ENCODE measurements around the gene SMAD6. TPM values are rescaled to one million over a fixed set of nuclear protein-coding genes. Genes with fewer than 3 reads are reported as not detected.

Gene SMAD6
- total and polyA plus RNA-seq, 2 donors: 1.0 to 2.8 TPM

DNA sequence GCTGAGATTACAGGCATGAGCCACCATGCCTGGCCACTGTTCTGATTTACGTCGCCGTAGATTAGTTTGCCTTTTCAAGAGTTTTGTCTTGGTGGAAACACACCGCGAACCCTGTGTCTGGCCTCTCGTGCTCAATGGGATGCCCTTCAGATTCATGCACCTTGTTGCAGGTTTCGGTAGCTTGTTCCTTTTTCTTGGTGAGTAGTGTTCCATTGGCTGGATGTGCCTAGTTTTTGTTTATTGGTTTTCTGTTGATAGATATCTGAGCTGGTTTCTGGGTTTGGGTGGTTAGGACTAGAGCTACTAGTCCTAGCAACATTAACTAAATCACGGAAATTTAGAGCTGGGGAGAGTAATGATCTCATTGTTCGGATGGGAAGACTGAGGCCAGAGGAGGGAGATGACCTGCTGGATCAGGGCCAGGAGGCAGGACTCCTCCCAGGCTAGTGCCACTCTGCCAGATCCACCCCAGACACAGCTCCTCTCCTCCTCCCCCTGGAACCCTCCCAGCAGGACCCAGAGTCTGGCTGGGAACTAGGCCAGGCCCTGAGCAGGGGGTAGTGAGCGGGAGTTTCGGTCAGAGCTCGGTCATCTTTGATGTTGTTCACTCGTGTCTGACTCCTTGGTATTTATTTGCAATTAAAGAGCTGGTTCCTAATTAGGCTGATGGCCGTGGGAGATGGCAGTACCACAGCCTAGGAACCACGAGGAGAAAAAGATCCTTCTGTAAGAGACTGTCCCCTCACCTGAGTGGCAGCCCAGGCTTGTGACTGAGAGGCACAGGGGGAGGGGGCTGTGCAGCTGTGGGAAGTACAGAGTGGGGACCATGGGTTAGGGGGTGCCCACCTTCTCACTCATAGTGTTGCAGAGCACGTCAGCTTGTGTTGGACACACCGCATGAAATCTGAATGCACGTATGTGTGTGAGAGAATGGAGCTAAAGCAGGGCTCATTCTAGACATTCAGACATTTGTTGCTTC is 73.4 kb downstream of the SMAD6 start:
- no peak for DNase-seq (ENCODE audit: low read depth in 6 of 9, low spot score in 9 of 9)
- Histone ChIP-seq H3K36me3 (ENCODE audit: control insufficient read depth in 2 of 2, insufficient read depth in 2 of 2, low read length in 1 of 2) (no peaks in the 10 kb centered on the region), H3K9me3 (ENCODE audit: control insufficient read depth in 2 of 2, insufficient read depth in 1 of 2, low read length in 1 of 2) (no peaks in the 10 kb centered on the region), H3K4me3 (ENCODE audit: low read length in 2 of 2) (no peak overlapping the region), H3K27me3 (ENCODE audit: control insufficient read depth in 2 of 2, insufficient read depth in 1 of 2, low read length in 1 of 2) (no peaks in the 10 kb centered on the region), H3K27ac (ENCODE audit: low read depth in 1 of 2, low read length in 1 of 2) (no peak overlapping the region), H3K4me1 (ENCODE audit: control insufficient read depth in 2 of 2, insufficient read depth in 2 of 2, low read length in 2 of 2) (peaks cover 0 to 12% of the 10 kb centered on the region in 2 donors)
- 95% methylated on average over 18 of the region's 18 CpGs for WGBS

- Histone ChIP-seq H3K4me1 (ENCODE audit: control insufficient read depth in 2 of 2, insufficient read depth in 2 of 2, low read length in 2 of 2) (peaks cover 0 to 10% of the 10 kb centered on the region in 2 donors), H3K9me3 (ENCODE audit: control insufficient read depth in 2 of 2, insufficient read depth in 1 of 2, low read length in 1 of 2) (no peaks in the 10 kb centered on the region), H3K4me3 (ENCODE audit: low read length in 2 of 2) (no peak overlapping the region), H3K27ac (ENCODE audit: low read depth in 1 of 2, low read length in 1 of 2) (no peak overlapping the region), H3K27me3 (ENCODE audit: control insufficient read depth in 2 of 2, insufficient read depth in 1 of 2, low read length in 1 of 2) (no peaks in the 10 kb centered on the region), H3K36me3 (ENCODE audit: control insufficient read depth in 2 of 2, insufficient read depth in 2 of 2, low read length in 1 of 2) (no peaks in the 10 kb centered on the region)
- 91% methylated on average over 6 of the region's 6 CpGs for WGBS
- DNase-seq (ENCODE audit: low read depth in 6 of 9, low spot score in 9 of 9): no peak
Observed at GRCh38 chr15:66777054-66777453, 75.0 kb downstream of the SMAD6 start.

DNA sequence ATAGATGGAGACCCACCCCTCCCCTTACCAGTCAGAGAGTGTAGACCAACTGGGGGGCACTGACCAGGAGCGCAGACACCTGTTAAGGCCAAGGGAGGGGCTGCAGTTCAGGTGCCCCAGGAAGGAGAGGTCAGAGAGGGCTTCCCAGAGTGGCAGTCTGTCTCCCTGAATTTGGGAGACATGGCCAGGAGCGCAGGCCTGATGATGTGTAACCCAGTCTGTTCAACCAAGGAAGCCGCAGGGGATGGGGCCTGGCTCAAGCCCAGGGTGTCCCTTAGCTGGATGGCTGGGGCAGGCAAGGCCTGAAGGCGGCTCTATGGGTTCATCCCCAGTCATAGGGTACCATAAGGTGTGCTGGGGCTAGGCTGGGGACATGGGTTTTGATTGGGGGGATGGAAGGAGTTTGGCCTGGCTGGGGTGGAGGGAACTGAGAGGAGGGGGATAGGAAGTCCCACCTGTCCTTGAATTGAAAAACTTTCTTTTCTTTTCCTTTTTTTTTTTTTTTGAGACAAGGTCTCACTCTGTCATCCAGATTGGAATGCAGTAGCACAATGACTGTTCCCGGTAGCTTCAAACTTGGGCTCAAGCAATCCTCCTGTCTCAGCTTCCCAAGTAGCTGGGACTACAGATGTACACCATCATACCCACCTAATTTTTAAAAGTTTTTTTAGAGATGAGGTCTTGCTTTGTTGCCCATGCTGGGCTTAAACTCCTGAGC is 75.7 kb downstream of the SMAD6 start:
- Histone ChIP-seq H3K4me1 (ENCODE audit: control insufficient read depth in 2 of 2, insufficient read depth in 2 of 2, low read length in 2 of 2) (peaks cover 0 to 10% of the 10 kb centered on the region in 2 donors), H3K9me3 (ENCODE audit: control insufficient read depth in 2 of 2, insufficient read depth in 1 of 2, low read length in 1 of 2) (no peaks in the 10 kb centered on the region), H3K36me3 (ENCODE audit: control insufficient read depth in 2 of 2, insufficient read depth in 2 of 2, low read length in 1 of 2) (no peaks in the 10 kb centered on the region), H3K27me3 (ENCODE audit: control insufficient read depth in 2 of 2, insufficient read depth in 1 of 2, low read length in 1 of 2) (no peaks in the 10 kb centered on the region), H3K27ac (ENCODE audit: low read depth in 1 of 2, low read length in 1 of 2) (no peak overlapping the region), H3K4me3 (ENCODE audit: low read length in 2 of 2) (no peak overlapping the region)
- no peak for DNase-seq (ENCODE audit: low read depth in 6 of 9, low spot score in 9 of 9)
- WGBS: 94% methylated on average over 5 of the region's 5 CpGs

- 98% methylated on average over 1 of the region's 1 CpG for WGBS
Observed at GRCh38 chr15:66778314-66778665, 76.3 kb downstream of the SMAD6 start.

DNA sequence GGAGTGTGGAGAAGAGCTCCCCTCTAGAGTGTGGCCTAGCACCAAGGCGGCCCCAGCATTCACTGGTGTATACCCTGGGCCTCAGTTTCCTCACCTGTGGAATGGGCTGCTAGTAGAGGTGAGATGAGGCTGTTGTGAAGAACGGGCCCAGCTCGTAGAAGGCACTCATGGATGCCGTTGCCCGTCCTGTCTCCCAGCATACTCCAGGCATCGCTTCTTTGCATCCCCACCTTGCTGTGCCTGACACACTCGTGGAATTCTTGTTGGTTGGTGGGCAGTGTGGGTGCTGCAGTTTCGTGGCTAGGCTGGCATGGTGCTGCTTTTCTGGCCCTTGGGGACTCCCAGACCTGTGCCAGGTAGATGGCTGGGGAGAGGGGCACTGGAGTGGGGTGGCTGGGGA is 76.7 kb downstream of the SMAD6 start:
- Histone ChIP-seq H3K4me1 (ENCODE audit: control insufficient read depth in 2 of 2, insufficient read depth in 2 of 2, low read length in 2 of 2) (peaks cover 0 to 6% of the 10 kb centered on the region in 2 donors), H3K27me3 (ENCODE audit: control insufficient read depth in 2 of 2, insufficient read depth in 1 of 2, low read length in 1 of 2) (no peaks in the 10 kb centered on the region), H3K4me3 (ENCODE audit: low read length in 2 of 2) (no peak overlapping the region), H3K9me3 (ENCODE audit: control insufficient read depth in 2 of 2, insufficient read depth in 1 of 2, low read length in 1 of 2) (no peaks in the 10 kb centered on the region), H3K36me3 (ENCODE audit: control insufficient read depth in 2 of 2, insufficient read depth in 2 of 2, low read length in 1 of 2) (no peaks in the 10 kb centered on the region), H3K27ac (ENCODE audit: low read depth in 1 of 2, low read length in 1 of 2) (no peak overlapping the region)
- WGBS: 94% methylated on average over 8 of the region's 8 CpGs
- DNase-seq (ENCODE audit: low read depth in 6 of 9, low spot score in 9 of 9): no peak

More at GRCh38 chr15:66778314-66778665, 76.3 kb downstream of the SMAD6 start:
- no peak overlapping the region for H3K27ac ChIP-seq (ENCODE audit: low read depth in 1 of 2, low read length in 1 of 2)
- no peaks in the 10 kb centered on the region for H3K9me3 ChIP-seq (ENCODE audit: control insufficient read depth in 2 of 2, insufficient read depth in 1 of 2, low read length in 1 of 2)
- DNase-seq (ENCODE audit: low read depth in 6 of 9, low spot score in 9 of 9): no peak
- H3K4me3 ChIP-seq (ENCODE audit: low read length in 2 of 2): no peak overlapping the region
- H3K36me3 ChIP-seq (ENCODE audit: control insufficient read depth in 2 of 2, insufficient read depth in 2 of 2, low read length in 1 of 2): no peaks in the 10 kb centered on the region
- no peaks in the 10 kb centered on the region for H3K27me3 ChIP-seq (ENCODE audit: control insufficient read depth in 2 of 2, insufficient read depth in 1 of 2, low read length in 1 of 2)
- peaks cover 0 to 10% of the 10 kb centered on the region in 2 donors for H3K4me1 ChIP-seq (ENCODE audit: control insufficient read depth in 2 of 2, insufficient read depth in 2 of 2, low read length in 2 of 2)

- H3K36me3 ChIP-seq (ENCODE audit: control insufficient read depth in 2 of 2, insufficient read depth in 2 of 2, low read length in 1 of 2): no peaks in the 10 kb centered on the region
- WGBS: 98% methylated on average over 4 of the region's 4 CpGs
- H3K4me1 ChIP-seq (ENCODE audit: control insufficient read depth in 2 of 2, insufficient read depth in 2 of 2, low read length in 2 of 2): peaks cover 0 to 2% of the 10 kb centered on the region in 2 donors
- DNase-seq (ENCODE audit: low read depth in 6 of 9, low spot score in 9 of 9): no peak
- H3K27ac ChIP-seq (ENCODE audit: low read depth in 1 of 2, low read length in 1 of 2): no peak overlapping the region
- no peaks in the 10 kb centered on the region for H3K9me3 ChIP-seq (ENCODE audit: control insufficient read depth in 2 of 2, insufficient read depth in 1 of 2, low read length in 1 of 2)
- no peak overlapping the region for H3K4me3 ChIP-seq (ENCODE audit: low read length in 2 of 2)
- no peaks in the 10 kb centered on the region for H3K27me3 ChIP-seq (ENCODE audit: control insufficient read depth in 2 of 2, insufficient read depth in 1 of 2, low read length in 1 of 2)
Observed at GRCh38 chr15:66779331-66780009, 77.4 kb downstream of the SMAD6 start.

- Histone ChIP-seq H3K4me1 (ENCODE audit: control insufficient read depth in 2 of 2, insufficient read depth in 2 of 2, low read length in 2 of 2) (peaks cover 0 to 2% of the 10 kb centered on the region in 2 donors), H3K9me3 (ENCODE audit: control insufficient read depth in 2 of 2, insufficient read depth in 1 of 2, low read length in 1 of 2) (no peaks in the 10 kb centered on the region), H3K27ac (ENCODE audit: low read depth in 1 of 2, low read length in 1 of 2) (no peak overlapping the region), H3K27me3 (ENCODE audit: control insufficient read depth in 2 of 2, insufficient read depth in 1 of 2, low read length in 1 of 2) (no peaks in the 10 kb centered on the region), H3K4me3 (ENCODE audit: low read length in 2 of 2) (no peak overlapping the region), H3K36me3 (ENCODE audit: control insufficient read depth in 2 of 2, insufficient read depth in 2 of 2, low read length in 1 of 2) (no peaks in the 10 kb centered on the region)
- peak in 2 of 9 donors; percentile 14 to 19 for DNase-seq (ENCODE audit: low read depth in 6 of 9, low spot score in 9 of 9)
- 96% methylated on average over 21 of the region's 21 CpGs for whole genome bisulfite sequencing
Observed at GRCh38 chr15:66780172-66780972, 78.3 kb downstream of the SMAD6 start.

GRCh38 chr15:66780973-66781718 is 79.1 kb downstream of the SMAD6 start:
- no peak overlapping the region for H3K27ac ChIP-seq (ENCODE audit: low read depth in 1 of 2, low read length in 1 of 2)
- H3K4me1 ChIP-seq (ENCODE audit: control insufficient read depth in 2 of 2, insufficient read depth in 2 of 2, low read length in 2 of 2): peaks cover 0 to 2% of the 10 kb centered on the region in 2 donors
- 98% methylated on average over 73 of the region's 73 CpGs for WGBS
- H3K27me3 ChIP-seq (ENCODE audit: control insufficient read depth in 2 of 2, insufficient read depth in 1 of 2, low read length in 1 of 2): no peaks in the 10 kb centered on the region
- no peak for DNase-seq (ENCODE audit: low read depth in 6 of 9, low spot score in 9 of 9)
- H3K9me3 ChIP-seq (ENCODE audit: control insufficient read depth in 2 of 2, insufficient read depth in 1 of 2, low read length in 1 of 2): no peaks in the 10 kb centered on the region
- no peak overlapping the region for H3K4me3 ChIP-seq (ENCODE audit: low read length in 2 of 2)
- no peaks in the 10 kb centered on the region for H3K36me3 ChIP-seq (ENCODE audit: control insufficient read depth in 2 of 2, insufficient read depth in 2 of 2, low read length in 1 of 2)
